K562 (cell line): ENCODE data around the gene ZNF558. TPM values are rescaled to one million over a fixed set of nuclear protein-coding genes. Genes with fewer than 3 reads are reported as not detected.

Source experiments
- ATAC-seq: fragments of 200-7000 bp; cut with Tn5 transposase; 3 replicates; pipeline ENCODE4 v1.9.1; 2020; ENCODE audit warnings: moderate library complexity
- BruUV-seq: library from RNA; stranded (reverse); fragments of 400-500 nt; replicated peaks from 2 replicates; lab custom pipeline; 2021; lab: Mats Ljungman, UMichigan
- CTCF ChIA-PET: fragments of 300-600 bp; formaldehyde crosslinking; extraction: SDS; loops from one replicate; lab custom pipeline; 2021; ENCODE audit warnings: low intra/inter-chr PET ratio; lab: Yijun Ruan, JAX
- POLR2A ChIA-PET: fragments of 300-600, 350-650 bp; sonication (Branson Sonifier 250); formaldehyde crosslinking; extraction: SDS; loops from one replicate; lab custom pipeline; 2021; ENCODE audit warnings: antibody characterized with exemption, inconsistent platforms; lab: Yijun Ruan, JAX
- DNase-seq, 4 experiments: peaks; one replicate each; pipeline versions ENCODE4 v3.0.0 to v3.0.0-alpha.2; 2011 to 2018; ENCODE audit warnings: low spot score in 3 of 4, mixed read lengths in 3 of 4; ENCODE audit errors: extremely low read depth in 1 of 4
- FAIRE-seq: peaks from 2 replicates; lab custom pipeline; 2011; peaks lifted over from hg19 to GRCh38; lab: Jason Lieb, UNC
- H2AFZ ChIP-seq: 2 replicates; pipeline ENCODE4 v1.6.0; 2011; ENCODE audit warnings: low read depth, low read length, control low read depth, inconsistent platforms
- H3K27ac ChIP-seq: fragments of 200-600 bp; 3 replicates; pipeline ENCODE4 v1.8.0; 2011; ENCODE audit warnings: low read depth, mild to moderate bottlenecking, control low read depth, inconsistent platforms, low read length, moderate library complexity, mixed read lengths; ENCODE audit errors: extremely low read depth
- H3K27me3 ChIP-seq, 2 experiments: fragments of 300-600 bp in 1 of 2; 2 replicates in 1 of 2; 3 replicates in 1 of 2; pipeline versions ENCODE4 v1.6.0 to v1.8.0; 2011; ENCODE audit warnings: inconsistent platforms in 2 of 2, low read length in 2 of 2, mild to moderate bottlenecking in 1 of 2, mixed read lengths in 1 of 2, moderate library complexity in 1 of 2; ENCODE audit not compliant: control insufficient read depth in 2 of 2, insufficient read depth in 2 of 2
- H3K36me3 ChIP-seq: fragments of 300-600 bp; 3 replicates; pipeline ENCODE4 v1.8.0; 2011; ENCODE audit warnings: mild to moderate bottlenecking, low read length, inconsistent platforms; ENCODE audit not compliant: control insufficient read depth, insufficient read depth
- H3K4me1 ChIP-seq, 2 experiments: fragments of 200-600 bp in 1 of 2; replicated peaks in 1 of 2; 2 replicates in 1 of 2; 3 replicates in 1 of 2; pipeline versions ENCODE4 v1.5.1 to v1.8.0; 2011; ENCODE audit warnings: inconsistent platforms in 2 of 2, low read length in 2 of 2, mild to moderate bottlenecking in 1 of 2, mixed read lengths in 1 of 2, moderate library complexity in 1 of 2; ENCODE audit not compliant: control insufficient read depth in 2 of 2, insufficient read depth in 2 of 2
- H3K4me2 ChIP-seq: 2 replicates; pipeline ENCODE4 v1.6.1; 2011; ENCODE audit warnings: low read length, control low read depth, inconsistent platforms, mixed read lengths; ENCODE audit not compliant: insufficient read depth
- H3K4me3 ChIP-seq: fragments of 200-600 bp; sonication (generic), shearing (Covaris generic); 2 replicates; pipeline ENCODE4 v1.5.1; 2016; ENCODE audit warnings: control low read depth, inconsistent platforms
- H3K79me2 ChIP-seq: fragments of 200-600 bp; 3 replicates; pipeline ENCODE4 v1.8.0; 2011; ENCODE audit warnings: low read length, inconsistent platforms; ENCODE audit not compliant: control insufficient read depth, insufficient read depth
- H3K9ac ChIP-seq, 2 experiments: 2 replicates each; pipeline versions ENCODE4 v1.6.0 to v1.6.1; 2011; ENCODE audit warnings: low read depth in 2 of 2, low read length in 2 of 2, control low read depth in 1 of 2, inconsistent platforms in 1 of 2, mild to moderate bottlenecking in 1 of 2, mixed read lengths in 1 of 2; ENCODE audit not compliant: insufficient read depth in 1 of 2
- H3K9me1 ChIP-seq: one replicate; pipeline ENCODE4 v1.6.0; 2011; ENCODE audit warnings: inconsistent platforms, mild to moderate bottlenecking, low read length, moderate library complexity; ENCODE audit not compliant: control insufficient read depth, insufficient read depth
- H3K9me3 ChIP-seq: replicated peaks from 2 replicates; pipeline ENCODE4 v1.5.1; 2011; ENCODE audit warnings: low read depth, low read length, inconsistent platforms; ENCODE audit not compliant: control insufficient read depth, insufficient read depth
- H4K20me1 ChIP-seq: replicated peaks from 2 replicates; pipeline ENCODE4 v1.6.1; 2011; ENCODE audit warnings: low read length, inconsistent platforms, mixed read lengths; ENCODE audit not compliant: control insufficient read depth, insufficient read depth
- EHMT2 ChIP-seq: fragments of 450-650 bp; IDR thresholded peaks from 2 replicates; pipeline ENCODE4 v1.6.1; 2018; ENCODE audit warnings: antibody characterized with exemption
- LARP7 ChIP-seq: fragments of 450-650 bp; IDR thresholded peaks from 2 replicates; pipeline ENCODE4 v1.6.1; 2016
- NFE2 ChIP-seq: IDR thresholded peaks from 2 replicates; pipeline ENCODE4 v1.6.1; 2014; ENCODE audit warnings: antibody characterized with exemption, low read depth
- ZNF395 ChIP-seq: fragments of 200-800 bp; sonication (Bioruptor generic); IDR thresholded peaks from 2 replicates; pipeline ENCODE4 v1.6.1; 2017; ENCODE audit warnings: missing genetic modification characterization, missing compliant biosample characterization
- in situ Hi-C: fragments of 300-500 bp; cut with MboI; formaldehyde crosslinking; loops from 4 replicates; pipeline ENCODE4 v1.15.0; 2018; ENCODE audit warnings: inconsistent platforms, mixed read lengths
- intact Hi-C: fragments of 100-400 bp; cut with micrococcal nuclease; formaldehyde crosslinking; loops from 2 replicates; pipeline ENCODE4 v1.14.2; 2022
- polyA plus RNA-seq, 8 experiments: library from polyadenylated mRNA; depleted of rRNA in 4 of 8; stranded (reverse) in 5 of 8; unstranded in 3 of 8; fragments of >200 nt; fragmentation: Nextera tagmentation in 2 of 8; fragmentation: Illumina TruSeq in 1 of 8; extraction: Ambion mirVana in 2 of 8; extraction: Trizol in 1 of 8; gene quantifications; 2 replicates each; pipeline versions ENCODE4 v1.2.1 to v1.2.3, GENCODE V29; 2011 to 2014; ENCODE audit warnings: inconsistent platforms in 1 of 8, missing spikeins in 1 of 8
- total RNA-seq, 7 experiments: library from RNA; depleted of rRNA in 6 of 7; stranded (reverse); fragments of >200 nt in 6 of 7; fragmentation: Illumina TruSeq in 2 of 7; extraction: Trizol in 2 of 7; gene quantifications; 2 replicates each; pipeline versions ENCODE4 v1.2.1 to v1.2.3, GENCODE V29; 2011 to 2021; ENCODE audit warnings: low replicate concordance in 1 of 7
- TF ChIP-seq, protein P1 (sequence below): fragments of 200-800 bp; sonication (Bioruptor generic); IDR thresholded peaks from 2 replicates; pipeline ENCODE4 v1.6.1; 2016; ENCODE audit warnings: missing genetic modification characterization, missing compliant biosample characterization
- TF ChIP-seq, protein P2 (sequence below): fragments of 250-450 bp; sonication (Bioruptor Pico); IDR thresholded peaks from 2 replicates; pipeline ENCODE4 v1.5.1; 2021; ENCODE audit warnings: mild to moderate bottlenecking

The ZNF558 gene
- total and polyA plus RNA-seq, 9 of the 15 experiments (the other 6 are each of a cell fraction or from before 2014, with no cell fraction given) = 5.4 to 47.6 (median 21.2) TPM

GRCh38 chr19:8881512-8881911, 49.4 kb upstream of the ZNF558 start:
- H2AFZ ChIP-seq = no peak overlapping the region
- H3K9ac ChIP-seq = no peak overlapping the region
- H3K27me3 ChIP-seq = no peaks in the 10 kb centered on the region
- H3K9me1 ChIP-seq = no peaks in the 10 kb centered on the region
- BruUV-seq = no TSS peak
- no peak overlapping the region for H3K4me2 ChIP-seq
- no peaks in the 10 kb centered on the region for H3K79me2 ChIP-seq
- ChIA-PET CTCF (no interaction called here), POLR2A (no interaction called here)
- intact Hi-C loops = no loop called here
- H3K36me3 ChIP-seq = no peaks in the 10 kb centered on the region
- TF ChIP-seq NFE2 = no peak
- TF ChIP-seq EHMT2 = no peak
- TF ChIP-seq ZNF395 = no peak
- TF ChIP-seq LARP7 = no peak
- TF ChIP-seq, protein P1, sequence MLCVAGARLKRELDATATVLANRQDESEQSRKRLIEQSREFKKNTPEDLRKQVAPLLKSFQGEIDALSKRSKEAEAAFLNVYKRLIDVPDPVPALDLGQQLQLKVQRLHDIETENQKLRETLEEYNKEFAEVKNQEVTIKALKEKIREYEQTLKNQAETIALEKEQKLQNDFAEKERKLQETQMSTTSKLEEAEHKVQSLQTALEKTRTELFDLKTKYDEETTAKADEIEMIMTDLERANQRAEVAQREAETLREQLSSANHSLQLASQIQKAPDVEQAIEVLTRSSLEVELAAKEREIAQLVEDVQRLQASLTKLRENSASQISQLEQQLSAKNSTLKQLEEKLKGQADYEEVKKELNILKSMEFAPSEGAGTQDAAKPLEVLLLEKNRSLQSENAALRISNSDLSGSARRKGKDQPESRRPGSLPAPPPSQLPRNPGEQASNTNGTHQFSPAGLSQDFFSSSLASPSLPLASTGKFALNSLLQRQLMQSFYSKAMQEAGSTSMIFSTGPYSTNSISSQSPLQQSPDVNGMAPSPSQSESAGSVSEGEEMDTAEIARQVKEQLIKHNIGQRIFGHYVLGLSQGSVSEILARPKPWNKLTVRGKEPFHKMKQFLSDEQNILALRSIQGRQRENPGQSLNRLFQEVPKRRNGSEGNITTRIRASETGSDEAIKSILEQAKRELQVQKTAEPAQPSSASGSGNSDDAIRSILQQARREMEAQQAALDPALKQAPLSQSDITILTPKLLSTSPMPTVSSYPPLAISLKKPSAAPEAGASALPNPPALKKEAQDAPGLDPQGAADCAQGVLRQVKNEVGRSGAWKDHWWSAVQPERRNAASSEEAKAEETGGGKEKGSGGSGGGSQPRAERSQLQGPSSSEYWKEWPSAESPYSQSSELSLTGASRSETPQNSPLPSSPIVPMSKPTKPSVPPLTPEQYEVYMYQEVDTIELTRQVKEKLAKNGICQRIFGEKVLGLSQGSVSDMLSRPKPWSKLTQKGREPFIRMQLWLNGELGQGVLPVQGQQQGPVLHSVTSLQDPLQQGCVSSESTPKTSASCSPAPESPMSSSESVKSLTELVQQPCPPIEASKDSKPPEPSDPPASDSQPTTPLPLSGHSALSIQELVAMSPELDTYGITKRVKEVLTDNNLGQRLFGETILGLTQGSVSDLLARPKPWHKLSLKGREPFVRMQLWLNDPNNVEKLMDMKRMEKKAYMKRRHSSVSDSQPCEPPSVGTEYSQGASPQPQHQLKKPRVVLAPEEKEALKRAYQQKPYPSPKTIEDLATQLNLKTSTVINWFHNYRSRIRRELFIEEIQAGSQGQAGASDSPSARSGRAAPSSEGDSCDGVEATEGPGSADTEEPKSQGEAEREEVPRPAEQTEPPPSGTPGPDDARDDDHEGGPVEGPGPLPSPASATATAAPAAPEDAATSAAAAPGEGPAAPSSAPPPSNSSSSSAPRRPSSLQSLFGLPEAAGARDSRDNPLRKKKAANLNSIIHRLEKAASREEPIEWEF (CRISPR knock-in tag) = no peak
- TF ChIP-seq, protein P2, sequence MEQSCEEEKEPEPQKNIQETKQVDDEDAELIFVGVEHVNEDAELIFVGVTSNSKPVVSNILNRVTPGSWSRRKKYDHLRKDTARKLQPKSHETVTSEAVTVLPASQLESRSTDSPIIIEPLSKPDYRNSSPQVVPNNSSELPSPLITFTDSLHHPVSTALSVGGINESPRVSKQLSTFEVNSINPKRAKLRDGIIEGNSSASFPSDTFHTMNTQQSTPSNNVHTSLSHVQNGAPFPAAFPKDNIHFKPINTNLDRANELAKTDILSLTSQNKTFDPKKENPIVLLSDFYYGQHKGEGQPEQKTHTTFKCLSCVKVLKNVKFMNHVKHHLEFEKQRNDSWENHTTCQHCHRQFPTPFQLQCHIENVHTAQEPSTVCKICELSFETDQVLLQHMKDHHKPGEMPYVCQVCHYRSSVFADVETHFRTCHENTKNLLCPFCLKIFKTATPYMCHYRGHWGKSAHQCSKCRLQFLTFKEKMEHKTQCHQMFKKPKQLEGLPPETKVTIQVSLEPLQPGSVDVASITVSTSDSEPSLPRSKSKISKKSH (CRISPR knock-in tag) = no peak
- FAIRE-seq (no peak), ATAC-seq (no peak), DNase-seq (no peak)
- no peaks in the 10 kb centered on the region for H3K9me3 ChIP-seq
- in situ Hi-C loops = no loop called here
- H3K4me1 ChIP-seq = no peaks in the 10 kb centered on the region
- no peaks in the 10 kb centered on the region for H4K20me1 ChIP-seq
- H3K27ac ChIP-seq = no peak overlapping the region
- no peak overlapping the region for H3K4me3 ChIP-seq
